ENCODE results near the gene CDH13.

DNA sequence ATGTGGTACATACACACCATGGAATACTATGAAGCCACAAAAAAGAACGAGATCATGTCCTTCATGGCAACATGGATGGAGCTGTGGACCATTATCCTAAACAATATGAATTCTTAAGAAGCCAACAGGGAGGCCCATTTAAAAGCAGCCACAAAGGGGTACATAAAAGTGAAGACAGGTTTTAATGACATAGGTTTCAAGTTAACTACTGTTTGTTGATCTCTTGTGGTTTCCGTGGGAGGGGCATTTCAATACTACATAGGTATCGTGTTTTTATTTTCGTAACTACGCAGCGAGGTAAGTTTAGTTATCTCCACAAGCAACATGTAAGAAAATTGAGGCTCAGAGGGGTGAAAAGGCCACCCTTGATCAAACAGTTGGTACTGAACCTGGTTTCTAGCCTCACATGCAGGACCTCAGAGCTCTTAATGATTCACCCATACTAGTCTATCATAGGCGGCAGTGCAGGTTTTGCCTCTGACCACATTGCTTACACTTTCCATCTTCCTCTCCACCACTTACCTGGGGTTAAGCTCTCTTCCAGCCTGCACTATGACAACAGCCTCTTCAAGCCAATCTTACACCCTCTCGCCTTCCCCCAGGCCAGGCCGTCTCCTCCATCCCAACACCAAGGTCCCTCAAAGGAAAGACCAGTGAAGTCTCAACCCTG lies 646.9 kb downstream of the CDH13 start:
- TF ChIP-seq, protein P1, sequence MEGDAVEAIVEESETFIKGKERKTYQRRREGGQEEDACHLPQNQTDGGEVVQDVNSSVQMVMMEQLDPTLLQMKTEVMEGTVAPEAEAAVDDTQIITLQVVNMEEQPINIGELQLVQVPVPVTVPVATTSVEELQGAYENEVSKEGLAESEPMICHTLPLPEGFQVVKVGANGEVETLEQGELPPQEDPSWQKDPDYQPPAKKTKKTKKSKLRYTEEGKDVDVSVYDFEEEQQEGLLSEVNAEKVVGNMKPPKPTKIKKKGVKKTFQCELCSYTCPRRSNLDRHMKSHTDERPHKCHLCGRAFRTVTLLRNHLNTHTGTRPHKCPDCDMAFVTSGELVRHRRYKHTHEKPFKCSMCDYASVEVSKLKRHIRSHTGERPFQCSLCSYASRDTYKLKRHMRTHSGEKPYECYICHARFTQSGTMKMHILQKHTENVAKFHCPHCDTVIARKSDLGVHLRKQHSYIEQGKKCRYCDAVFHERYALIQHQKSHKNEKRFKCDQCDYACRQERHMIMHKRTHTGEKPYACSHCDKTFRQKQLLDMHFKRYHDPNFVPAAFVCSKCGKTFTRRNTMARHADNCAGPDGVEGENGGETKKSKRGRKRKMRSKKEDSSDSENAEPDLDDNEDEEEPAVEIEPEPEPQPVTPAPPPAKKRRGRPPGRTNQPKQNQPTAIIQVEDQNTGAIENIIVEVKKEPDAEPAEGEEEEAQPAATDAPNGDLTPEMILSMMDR (IDR thresholded peaks at IDR 0.05; ENCODE audit: low read depth, low read length, poor library complexity, severe bottlenecking): no peak
- TF ChIP-seq EZH2phosphoT487 (IDR thresholded peaks at IDR 0.05; ENCODE audit: borderline replicate concordance, low read length): no peak

Measured in DOHH2 (cell line).